Neural progenitor cell (in vitro differentiated cells): ENCODE results near the gene NOS1AP. TPM values are rescaled to one million over a fixed set of nuclear protein-coding genes. Genes with fewer than 3 reads are reported as not detected.

ENCODE experiments used
- DNase-seq: peaks from one replicate; pipeline ENCODE4 v3.0.0-alpha.2; 2016; ENCODE audit warnings: low spot score
- H2AFZ ChIP-seq: fragments of 200-600 bp; sonication (generic); replicated peaks from 2 replicates; pipeline ENCODE4 v1.6.1; 2016; ENCODE audit warnings: antibody characterized with exemption
- H3F3A ChIP-seq: fragments of 200-600 bp; sonication (generic); 2 replicates; pipeline ENCODE4 v1.6.1; 2016; ENCODE audit warnings: antibody characterized with exemption, low read depth
- H3K27ac ChIP-seq: fragments of 200-600 bp; sonication (generic); 2 replicates; pipeline ENCODE4 v1.5.1; 2016; ENCODE audit warnings: mild to moderate bottlenecking
- H3K27me3 ChIP-seq: fragments of 200-600 bp; sonication (generic); 2 replicates; pipeline ENCODE4 v1.6.1; 2016; ENCODE audit warnings: mild to moderate bottlenecking, moderate library complexity
- H3K36me3 ChIP-seq: fragments of 200-600 bp; sonication (generic); 2 replicates; pipeline ENCODE4 v1.5.1; 2016
- H3K4me1 ChIP-seq: fragments of 200-600 bp; sonication (generic); 2 replicates; pipeline ENCODE4 v1.6.1; 2016; ENCODE audit warnings: mixed run types
- H3K4me2 ChIP-seq: fragments of 200-600 bp; sonication (generic); 2 replicates; pipeline ENCODE4 v1.6.1; 2016
- H3K4me3 ChIP-seq: fragments of 200-600 bp; sonication (generic); 2 replicates; pipeline ENCODE4 v1.5.1; 2016
- H3K79me2 ChIP-seq: fragments of 200-600 bp; sonication (generic); 2 replicates; pipeline ENCODE4 v1.6.1; 2016; ENCODE audit warnings: low read depth
- H3K9ac ChIP-seq: fragments of 200-600 bp; sonication (generic); 2 replicates; pipeline ENCODE4 v1.6.1; 2016
- H3K9me3 ChIP-seq: fragments of 200-600 bp; sonication (generic); 2 replicates; pipeline ENCODE4 v1.5.1; 2016; ENCODE audit warnings: low read depth
- H4K20me1 ChIP-seq: fragments of 200-600 bp; sonication (generic); 2 replicates; pipeline ENCODE4 v1.6.1; 2016; ENCODE audit warnings: low read depth
- H3K27ac Mint-ChIP-seq: 3 replicates; pipeline ENCODE4 v1.8.0; 2021; ENCODE audit warnings: mixed read lengths
- H3K27me3 Mint-ChIP-seq: 2 replicates; pipeline ENCODE4 v1.8.0; 2022; ENCODE audit warnings: low read depth, mild to moderate bottlenecking, inconsistent platforms, moderate library complexity, mixed read lengths; ENCODE audit not compliant: insufficient read depth
- H3K36me3 Mint-ChIP-seq: 3 replicates; pipeline ENCODE4 v1.8.0; 2021; ENCODE audit warnings: mixed read lengths
- H3K4me1 Mint-ChIP-seq: 3 replicates; pipeline ENCODE4 v1.8.0; 2021; ENCODE audit warnings: mixed read lengths
- H3K4me3 Mint-ChIP-seq: 3 replicates; pipeline ENCODE4 v1.8.0; 2021; ENCODE audit warnings: mild to moderate bottlenecking, moderate library complexity, mixed read lengths
- H3K9me3 Mint-ChIP-seq: 3 replicates; pipeline ENCODE4 v1.8.0; 2020; ENCODE audit warnings: mixed read lengths
- EZH2 ChIP-seq: fragments of 200-600 bp; sonication (generic); IDR thresholded peaks from 2 replicates; pipeline ENCODE4 v1.6.1; 2017; ENCODE audit warnings: antibody characterized with exemption, mild to moderate bottlenecking, moderate library complexity
- EZH2phosphoT487 ChIP-seq: fragments of 200-600 bp; sonication (generic); IDR thresholded peaks from 2 replicates; pipeline ENCODE4 v1.6.1; 2017; ENCODE audit warnings: antibody characterized with exemption
- total RNA-seq: library from RNA; depleted of rRNA; stranded (reverse); fragments of >200 nt; gene quantifications from 2 replicates; pipeline ENCODE4 v1.2.3, GENCODE V29; 2015; ENCODE audit warnings: low replicate concordance
- TF ChIP-seq, protein P1 (sequence below): fragments of 200-600 bp; sonication (generic); IDR thresholded peaks from 2 replicates; pipeline ENCODE4 v1.5.1; 2017; ENCODE audit warnings: antibody characterized with exemption, mild to moderate bottlenecking

The NOS1AP gene
- total RNA-seq, 1 donor from 2014 or later = 2.4 TPM

DNA sequence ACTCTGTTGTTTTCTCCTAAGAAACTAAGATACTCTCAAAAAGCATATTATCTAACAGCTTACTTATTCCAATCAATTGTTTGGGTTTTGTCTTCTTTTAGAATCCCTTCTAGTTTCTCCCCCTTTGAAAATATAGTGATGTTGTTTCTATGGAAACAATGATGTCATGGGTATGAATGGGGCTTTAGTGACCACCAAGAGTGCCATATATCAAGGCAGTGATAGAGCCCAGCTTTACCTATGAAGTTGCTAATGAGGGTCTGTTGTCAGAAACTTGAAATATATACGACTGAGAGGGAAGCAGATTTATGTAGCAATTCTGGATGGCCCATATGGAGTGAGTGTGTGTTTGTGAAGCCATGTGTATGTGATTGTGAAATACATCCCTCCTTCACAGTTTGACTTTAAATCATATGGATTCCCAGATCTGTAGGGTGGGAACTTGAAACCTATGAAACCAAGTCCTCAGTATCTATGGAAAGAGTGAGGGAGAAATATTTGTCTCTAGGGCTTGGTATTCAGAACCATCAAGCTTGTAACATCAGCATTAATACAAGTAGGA, 190.5 kb downstream of the NOS1AP start:
- peaks cover 21% of the 10 kb centered on the region for H3K4me1 Mint-ChIP-seq
- no peak overlapping the region for H2AFZ ChIP-seq
- no peak overlapping the region for H3K4me3 Mint-ChIP-seq
- no peak overlapping the region for H3K4me2 ChIP-seq
- no peak for DNase-seq
- H3K4me3 ChIP-seq = no peak overlapping the region
- no peaks in the 10 kb centered on the region for H4K20me1 ChIP-seq
- no peak overlapping the region for H3K27ac Mint-ChIP-seq
- H3K27ac ChIP-seq = no peak overlapping the region
- H3K9me3 Mint-ChIP-seq = peaks cover 27% of the 10 kb centered on the region
- no peaks in the 10 kb centered on the region for H3K9me3 ChIP-seq
- no peak overlapping the region for H3K9ac ChIP-seq
- peaks cover 30% of the 10 kb centered on the region for H3K36me3 Mint-ChIP-seq
- H3K27me3 Mint-ChIP-seq = no peaks in the 10 kb centered on the region
- peaks cover 15% of the 10 kb centered on the region for H3K4me1 ChIP-seq
- H3K27me3 ChIP-seq = no peaks in the 10 kb centered on the region
- no peaks in the 10 kb centered on the region for H3K36me3 ChIP-seq
- TF ChIP-seq, protein P1, sequence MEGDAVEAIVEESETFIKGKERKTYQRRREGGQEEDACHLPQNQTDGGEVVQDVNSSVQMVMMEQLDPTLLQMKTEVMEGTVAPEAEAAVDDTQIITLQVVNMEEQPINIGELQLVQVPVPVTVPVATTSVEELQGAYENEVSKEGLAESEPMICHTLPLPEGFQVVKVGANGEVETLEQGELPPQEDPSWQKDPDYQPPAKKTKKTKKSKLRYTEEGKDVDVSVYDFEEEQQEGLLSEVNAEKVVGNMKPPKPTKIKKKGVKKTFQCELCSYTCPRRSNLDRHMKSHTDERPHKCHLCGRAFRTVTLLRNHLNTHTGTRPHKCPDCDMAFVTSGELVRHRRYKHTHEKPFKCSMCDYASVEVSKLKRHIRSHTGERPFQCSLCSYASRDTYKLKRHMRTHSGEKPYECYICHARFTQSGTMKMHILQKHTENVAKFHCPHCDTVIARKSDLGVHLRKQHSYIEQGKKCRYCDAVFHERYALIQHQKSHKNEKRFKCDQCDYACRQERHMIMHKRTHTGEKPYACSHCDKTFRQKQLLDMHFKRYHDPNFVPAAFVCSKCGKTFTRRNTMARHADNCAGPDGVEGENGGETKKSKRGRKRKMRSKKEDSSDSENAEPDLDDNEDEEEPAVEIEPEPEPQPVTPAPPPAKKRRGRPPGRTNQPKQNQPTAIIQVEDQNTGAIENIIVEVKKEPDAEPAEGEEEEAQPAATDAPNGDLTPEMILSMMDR = no peak
- no peak for TF ChIP-seq EZH2
- TF ChIP-seq EZH2phosphoT487 = no peak
- H3F3A ChIP-seq = peaks cover 4% of the 10 kb centered on the region
- H3K79me2 ChIP-seq = no peaks in the 10 kb centered on the region

DNA sequence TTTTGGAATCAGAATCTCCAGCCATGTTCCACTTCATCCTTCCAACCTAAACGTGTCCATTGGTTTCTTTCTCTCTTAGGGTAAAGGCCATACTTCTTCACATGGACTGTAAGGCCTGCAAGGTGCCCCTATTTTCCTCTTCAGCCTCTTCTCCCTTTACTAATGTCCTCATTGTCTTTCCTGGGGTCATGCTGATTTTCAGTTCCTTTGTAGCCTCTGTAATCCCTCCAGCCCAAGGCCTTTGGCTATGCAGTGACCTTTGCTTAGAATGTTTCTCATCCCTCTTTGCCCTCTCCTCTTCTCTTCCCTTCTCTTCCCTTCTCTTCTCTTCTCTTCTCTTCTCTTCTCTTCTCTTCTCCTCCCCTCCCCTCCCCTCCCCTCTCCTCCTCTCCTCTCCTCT, 194.6 kb downstream of the NOS1AP start:
- Histone ChIP-seq H3F3A (peaks cover 4% of the 10 kb centered on the region), H3K79me2 (peaks cover 6% of the 10 kb centered on the region), H3K4me3 (no peak overlapping the region), H3K27me3 (no peaks in the 10 kb centered on the region), H3K27ac (no peak overlapping the region), H2AFZ (no peak overlapping the region), H3K9ac (no peak overlapping the region), H3K9me3 (no peaks in the 10 kb centered on the region), H3K4me2 (peak overlapping the region; percentile 5), H4K20me1 (no peaks in the 10 kb centered on the region), H3K36me3 (no peaks in the 10 kb centered on the region), H3K4me1 (peaks cover 14% of the 10 kb centered on the region)
- Mint-ChIP-seq H3K4me1 (peaks cover 5% of the 10 kb centered on the region), H3K36me3 (peaks cover 15% of the 10 kb centered on the region), H3K27me3 (no peaks in the 10 kb centered on the region), H3K9me3 (peaks cover 10% of the 10 kb centered on the region), H3K4me3 (no peak overlapping the region), H3K27ac (no peak overlapping the region)
- TF ChIP-seq, protein P1 = no peak
- no peak for TF ChIP-seq EZH2phosphoT487
- TF ChIP-seq EZH2 = no peak
- no peak for DNase-seq

DNA sequence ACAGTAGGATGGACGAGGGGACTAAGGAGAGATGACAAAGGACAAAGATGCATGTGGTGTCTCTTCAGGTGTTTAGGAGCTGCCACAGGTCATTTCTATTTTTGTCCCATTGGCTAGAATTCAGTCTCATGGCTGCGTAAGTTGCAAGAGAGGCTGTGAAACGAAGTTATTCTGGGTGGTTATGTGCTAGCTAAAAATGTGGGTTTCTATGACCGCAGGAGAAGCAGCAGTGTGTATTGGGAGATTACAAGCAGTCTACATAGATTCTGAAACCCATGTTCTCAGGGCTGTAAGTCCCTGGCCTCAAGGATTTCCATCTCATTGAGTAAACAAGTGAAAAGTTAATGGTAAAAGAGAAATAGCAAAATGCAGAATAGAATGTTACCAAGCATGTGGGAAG, 196.5 kb downstream of the NOS1AP start:
- Histone ChIP-seq H4K20me1 (no peaks in the 10 kb centered on the region), H3K4me1 (peaks cover 20% of the 10 kb centered on the region), H3K79me2 (peaks cover 6% of the 10 kb centered on the region), H3K4me2 (no peak overlapping the region), H3K9me3 (no peaks in the 10 kb centered on the region), H2AFZ (no peak overlapping the region), H3K9ac (no peak overlapping the region), H3K4me3 (no peak overlapping the region), H3K27me3 (no peaks in the 10 kb centered on the region), H3F3A (peaks cover 4% of the 10 kb centered on the region), H3K27ac (no peak overlapping the region), H3K36me3 (no peaks in the 10 kb centered on the region)
- TF ChIP-seq EZH2 (no peak), EZH2phosphoT487 (no peak)
- TF ChIP-seq, protein P1 = no peak
- H3K36me3 Mint-ChIP-seq = peaks cover 15% of the 10 kb centered on the region
- H3K27me3 Mint-ChIP-seq = no peaks in the 10 kb centered on the region
- H3K4me3 Mint-ChIP-seq = no peak overlapping the region
- peak overlapping the region; percentile 59 for H3K27ac Mint-ChIP-seq
- H3K4me1 Mint-ChIP-seq = peaks cover 6% of the 10 kb centered on the region
- peaks cover 5% of the 10 kb centered on the region for H3K9me3 Mint-ChIP-seq
- no peak for DNase-seq
